ENCODE results near the gene LRRC23.
"Not testable (repeated sequence)": the region's sequence is repeated elsewhere in the genome, so short reads cannot be mapped to it uniquely, and the experiment has no call there.

LRRC23 gene

GRCh38 chr12:6904280-6905276, at the start of gene LRRC23:
LRRC23 (plus strand) TSS chr12:6904822; CDS start chr12:6905634, 812 bp downstream.
- DNase-seq (ENCODE audit: low read depth in 2 of 2) = peak; percentile 83 to 89

- DNase-seq (ENCODE audit: low read depth in 2 of 2) = no peak
These were observed 49.3 kb upstream of the LRRC23 start for GRCh38 chr12:6855322-6855721.

DNA sequence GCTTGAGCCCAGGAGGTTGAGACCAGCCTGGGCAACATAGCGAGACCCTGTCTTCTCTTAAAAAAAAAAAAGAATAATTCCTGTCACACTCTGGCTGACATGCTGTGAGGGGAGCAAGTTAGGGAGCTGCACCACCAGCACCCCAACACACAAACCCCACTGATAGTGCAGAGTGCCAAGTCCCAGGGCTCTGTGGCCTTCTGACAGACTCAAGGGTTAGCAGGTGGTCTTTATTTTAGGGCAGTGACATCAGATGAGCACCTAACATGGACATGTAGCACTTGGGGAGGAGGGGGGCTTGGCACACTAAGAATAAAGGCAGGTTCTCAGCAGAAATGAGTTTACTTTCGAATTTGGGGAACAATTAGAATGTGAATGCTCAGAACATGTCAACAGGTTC, 45.8 kb upstream of the LRRC23 start:
- DNase-seq (ENCODE audit: low read depth in 2 of 2) = no peak

- no peak for DNase-seq (ENCODE audit: low read depth in 2 of 2)
These were observed 44.5 kb upstream of the LRRC23 start for GRCh38 chr12:6860116-6860515.

DNA sequence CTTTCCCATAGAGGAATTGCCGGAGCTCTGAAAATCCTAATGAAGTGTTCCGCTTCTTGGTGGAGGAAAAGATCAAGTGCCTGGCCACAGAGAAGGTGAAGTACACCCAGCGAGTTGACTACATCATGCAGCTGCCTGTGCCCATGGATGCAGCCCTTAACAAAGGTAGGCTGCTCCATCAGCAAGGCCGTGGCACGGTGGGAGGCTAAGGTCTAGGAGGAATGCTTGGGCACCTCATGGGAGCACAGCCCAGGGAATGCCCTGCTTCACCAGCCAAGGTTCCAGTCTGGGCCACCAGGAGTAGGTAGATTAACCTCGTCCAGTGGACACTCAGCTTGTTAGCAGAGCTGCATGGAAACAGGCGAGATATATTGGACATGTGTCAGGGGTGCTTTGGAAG, 43.7 kb upstream of the LRRC23 start:
- DNase-seq (ENCODE audit: low read depth in 2 of 2) = no peak

DNA sequence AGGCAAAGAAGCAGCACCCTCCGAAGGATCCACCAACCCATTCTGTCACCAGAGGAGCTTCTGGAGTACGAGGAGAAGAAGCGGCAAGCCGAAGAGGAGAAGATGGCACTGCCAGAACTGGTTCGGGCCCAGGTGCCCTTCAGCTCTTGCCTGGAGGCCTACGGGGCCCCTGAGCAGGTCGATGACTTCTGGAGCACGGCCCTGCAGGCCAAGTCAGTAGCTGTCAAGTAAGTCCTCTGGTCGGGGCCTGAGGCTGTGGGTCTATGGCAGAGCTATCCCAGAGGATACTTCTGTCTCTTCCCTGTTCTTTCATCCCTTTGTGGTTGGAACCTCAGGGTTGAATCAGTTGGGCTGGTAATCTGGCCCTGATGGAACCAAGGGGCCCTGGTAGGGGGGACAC, 43.2 kb upstream of the LRRC23 start:
- no peak for DNase-seq (ENCODE audit: low read depth in 2 of 2)

GRCh38 chr12:6863033-6863432, 41.6 kb upstream of the LRRC23 start:
- no peak for DNase-seq (ENCODE audit: low read depth in 2 of 2)

- DNase-seq (ENCODE audit: low read depth in 2 of 2) = no peak
These were observed 40.9 kb upstream of the LRRC23 start for GRCh38 chr12:6863586-6864321.

DNA sequence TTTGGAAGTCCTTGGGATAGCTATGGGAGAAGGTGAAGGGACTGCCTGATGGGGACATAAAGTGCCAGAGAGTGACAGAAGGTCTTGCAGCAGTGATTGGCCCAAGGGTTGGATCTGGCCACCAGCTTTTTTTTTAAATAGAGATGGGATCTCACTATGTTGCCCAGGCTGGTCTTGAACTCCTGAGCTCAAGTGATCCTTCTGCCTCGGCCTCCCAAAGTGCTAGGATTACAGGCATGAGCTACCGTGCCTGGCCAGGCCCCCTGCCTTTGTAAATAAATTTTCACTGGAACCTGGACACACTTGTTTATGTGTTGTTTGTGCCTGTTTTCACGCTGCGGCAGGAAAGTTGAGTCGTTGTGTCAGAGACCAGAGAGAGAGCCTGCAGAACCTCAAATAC, 39.3 kb upstream of the LRRC23 start:
- DNase-seq (ENCODE audit: low read depth in 2 of 2) = not testable (repeated sequence)

DNA sequence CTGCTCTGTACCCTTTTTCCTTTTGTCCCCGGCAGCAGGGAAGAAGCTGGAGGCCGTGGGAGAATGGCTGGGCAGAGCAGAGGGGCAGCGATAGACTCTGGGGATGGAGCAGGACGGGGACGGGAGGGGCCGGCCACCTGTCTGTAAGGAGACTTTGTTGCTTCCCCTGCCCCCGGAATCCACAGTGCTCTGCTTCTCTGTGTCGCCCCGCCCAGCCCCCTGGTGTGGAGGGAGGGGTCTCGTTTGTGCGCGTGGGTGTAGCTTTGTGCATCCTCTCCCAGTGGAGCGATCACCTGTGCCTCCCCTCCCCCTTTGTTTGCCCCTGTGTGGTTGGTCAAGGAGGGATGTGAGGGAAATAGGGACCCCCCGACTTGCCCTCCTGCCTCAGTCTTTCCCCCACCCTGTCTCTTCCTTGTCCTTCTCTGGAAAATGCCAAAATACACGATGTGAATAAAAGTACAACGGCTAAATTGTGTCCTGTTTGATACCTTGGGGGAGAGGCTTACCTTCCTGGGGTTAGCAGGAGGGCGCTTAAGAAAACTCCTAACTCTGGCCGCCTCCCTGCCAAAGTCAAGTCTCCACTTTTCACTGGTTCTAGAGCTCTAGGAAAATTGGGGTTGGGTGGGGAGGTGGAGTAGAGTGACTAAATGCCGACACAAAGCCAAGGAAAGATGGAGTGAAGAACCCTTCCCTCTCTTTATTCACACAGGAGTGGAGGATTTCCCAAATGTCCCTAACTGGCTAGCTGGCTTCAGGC, 38.3 kb upstream of the LRRC23 start:
- no peak for DNase-seq (ENCODE audit: low read depth in 2 of 2)

GRCh38 chr12:6866920-6867412, 37.7 kb upstream of the LRRC23 start:
- no peak for DNase-seq (ENCODE audit: low read depth in 2 of 2)

GRCh38 chr12:6867413-6868210, 37.0 kb upstream of the LRRC23 start, which contains the start of gene TPI1:
TPI1 (plus strand) TSS chr12:6867531; CDS start chr12:6867567, 36 bp downstream.
- DNase-seq (ENCODE audit: low read depth in 2 of 2) = peak in 1 of 2 experiments; percentile 50

GRCh38 chr12:6868211-6869048, 36.2 kb upstream of the LRRC23 start:
- DNase-seq (ENCODE audit: low read depth in 2 of 2) = no peak

- no peak for DNase-seq (ENCODE audit: low read depth in 2 of 2)
These were observed 35.3 kb upstream of the LRRC23 start for GRCh38 chr12:6869049-6870021.

- not testable (repeated sequence) for DNase-seq (ENCODE audit: low read depth in 2 of 2)
These were observed 34.3 kb upstream of the LRRC23 start for GRCh38 chr12:6870304-6870703.

- no peak for DNase-seq (ENCODE audit: low read depth in 2 of 2)
These were observed 33.3 kb upstream of the LRRC23 start for GRCh38 chr12:6871052-6871957.
